Activated T-cell treated with anti-CD3 and anti-CD28 coated beads, Interleukin-2, amount 50 U/mL, for 48 hours (primary cell): Measurements from ENCODE around the gene ANKRD23.

Experiments used
- DNase-seq, 2 experiments: peaks; one replicate each; pipeline ENCODE4 v3.0.0-alpha.2; 2020

ANKRD23 gene

DNA sequence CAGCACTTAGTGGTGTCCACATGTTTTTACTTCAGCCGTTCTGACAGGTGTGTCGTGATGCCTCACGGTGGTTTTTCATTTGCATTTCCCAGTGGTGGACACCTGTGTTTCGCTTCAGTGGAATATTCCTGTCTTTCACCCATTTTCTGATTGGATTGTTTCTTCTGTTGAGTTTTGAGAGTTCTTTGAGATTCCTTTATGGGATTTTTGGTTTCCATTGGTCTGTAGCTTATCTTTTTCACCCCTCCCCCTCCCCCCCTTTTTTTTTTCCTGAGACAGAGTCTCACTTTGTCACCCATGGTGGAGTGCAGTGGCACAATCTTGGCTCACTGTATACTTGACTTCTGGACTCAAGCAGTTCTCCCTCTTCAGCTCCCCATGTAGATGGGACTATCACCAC, 8.0 kb downstream of the ANKRD23 start:
- DNase-seq = no peak

DNA sequence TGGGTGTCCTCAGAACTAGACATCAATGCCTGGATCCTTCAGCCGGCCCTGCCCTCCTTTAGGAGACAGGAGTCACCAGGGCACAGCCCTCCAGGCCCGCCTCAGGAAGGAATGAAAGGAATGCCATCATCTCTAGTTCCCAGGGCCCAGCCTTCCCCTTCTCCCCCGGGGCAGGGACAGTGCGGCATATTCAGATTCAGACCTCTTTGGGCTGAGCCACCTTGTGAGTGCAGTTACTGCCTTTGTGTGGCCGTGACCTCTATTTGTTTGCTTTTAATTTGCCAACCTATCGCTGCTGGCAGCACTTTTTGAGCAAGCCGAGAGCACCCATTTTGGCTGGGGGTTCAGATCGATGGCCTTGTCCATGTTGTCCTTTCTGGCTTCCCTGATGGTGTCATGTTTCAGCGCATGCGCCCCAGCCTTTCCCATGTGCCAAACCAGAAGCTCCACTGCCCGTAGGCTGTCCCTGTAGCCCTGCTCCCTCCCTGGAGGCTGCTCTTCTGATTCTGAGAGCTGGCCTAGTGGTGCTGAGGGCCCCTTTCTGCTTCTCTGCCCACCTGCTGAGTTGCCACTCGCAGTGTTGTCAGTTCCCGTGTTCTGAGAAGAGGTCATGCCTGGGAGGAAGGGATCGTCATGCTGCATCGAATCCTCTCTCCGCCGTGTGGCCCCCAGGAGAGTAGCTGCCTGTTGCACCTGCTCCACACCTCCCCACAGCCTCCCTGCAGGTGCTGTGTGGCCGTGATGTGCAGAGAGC, 10.9 kb downstream of the ANKRD23 start:
- no peak for DNase-seq

DNA sequence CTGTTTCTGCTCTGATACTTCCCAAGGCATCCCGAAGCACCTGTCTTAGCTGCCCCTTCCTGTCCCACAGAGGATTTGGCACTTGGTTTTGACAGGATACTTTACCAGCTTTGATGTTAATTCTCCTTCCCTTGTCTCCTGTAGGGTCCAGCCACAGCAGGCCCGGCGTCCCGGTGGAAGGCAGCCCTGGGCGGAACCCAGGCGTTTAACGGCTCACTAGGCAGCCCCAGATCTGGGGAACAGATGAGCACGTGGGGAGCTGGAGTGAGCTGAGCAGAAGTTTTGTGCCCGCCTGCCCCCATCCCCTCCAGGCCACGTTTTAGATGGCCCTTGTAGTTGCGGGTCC, 11.4 kb downstream of the ANKRD23 start:
- DNase-seq = no peak

DNA sequence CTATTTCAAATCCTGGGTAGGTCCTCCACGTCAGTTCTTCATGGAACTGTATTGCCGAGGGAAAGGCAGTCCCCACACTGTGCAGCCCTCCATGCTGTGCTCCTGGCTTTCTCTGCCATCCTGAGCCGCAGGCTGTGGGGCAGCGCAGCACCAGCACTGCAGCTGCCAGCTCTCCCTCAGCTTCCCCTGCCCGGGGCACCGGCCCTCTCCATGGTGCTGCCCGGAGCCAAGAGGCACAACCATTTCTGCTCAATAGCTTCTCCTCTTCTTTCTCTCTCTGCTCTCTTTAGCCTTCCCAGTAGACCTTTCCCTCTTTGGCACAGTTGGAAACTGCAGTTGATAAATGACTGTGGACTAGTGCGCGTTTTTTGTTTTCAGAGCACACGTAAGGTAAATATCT, 12.1 kb downstream of the ANKRD23 start:
- no peak for DNase-seq

DNA sequence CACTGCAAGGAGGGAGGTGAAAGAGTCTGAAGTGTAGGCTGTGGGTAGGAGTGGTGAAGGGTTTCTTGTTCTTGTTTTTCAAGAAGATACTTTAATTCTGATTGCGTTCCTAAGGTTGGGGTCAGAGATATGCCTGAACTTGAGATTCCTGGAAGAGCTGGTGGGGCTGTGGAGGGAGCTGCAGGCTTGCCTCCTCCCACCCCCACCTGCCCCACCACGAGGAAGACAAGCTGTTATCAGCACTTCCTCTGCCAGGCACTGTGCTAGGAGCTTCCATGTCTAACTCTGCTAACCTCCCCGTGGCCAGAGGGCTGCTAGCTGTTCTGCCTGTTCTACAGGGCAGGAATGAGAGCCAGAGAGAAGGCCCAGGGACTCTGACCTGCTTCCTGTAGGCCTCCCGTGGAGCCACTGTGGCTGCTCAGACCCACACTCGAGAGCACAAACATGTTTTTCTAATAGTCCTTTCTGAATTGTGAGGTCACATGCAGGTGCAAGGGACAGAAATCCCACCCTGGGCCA, 13.7 kb downstream of the ANKRD23 start:
- DNase-seq = no peak

DNA sequence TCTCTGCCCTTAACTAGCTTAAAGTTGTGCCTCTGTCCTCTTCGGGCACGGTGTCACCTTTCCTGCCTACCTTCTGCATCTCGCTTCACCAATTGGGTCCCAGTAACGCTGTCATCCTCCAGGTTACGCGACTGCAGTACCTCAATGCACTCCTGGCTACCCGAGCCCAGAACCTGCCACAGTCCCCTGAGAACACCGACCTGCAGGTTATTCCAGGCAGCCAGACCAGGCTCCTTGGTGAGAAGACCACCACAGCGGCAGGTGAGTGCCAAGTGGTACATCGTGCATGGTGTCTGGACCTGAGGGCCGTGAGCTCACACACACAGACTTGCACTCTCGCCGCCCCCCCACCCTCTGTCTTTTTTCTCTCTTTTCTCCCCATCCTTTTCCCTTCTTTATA, 14.9 kb downstream of the ANKRD23 start:
- no peak for DNase-seq

DNA sequence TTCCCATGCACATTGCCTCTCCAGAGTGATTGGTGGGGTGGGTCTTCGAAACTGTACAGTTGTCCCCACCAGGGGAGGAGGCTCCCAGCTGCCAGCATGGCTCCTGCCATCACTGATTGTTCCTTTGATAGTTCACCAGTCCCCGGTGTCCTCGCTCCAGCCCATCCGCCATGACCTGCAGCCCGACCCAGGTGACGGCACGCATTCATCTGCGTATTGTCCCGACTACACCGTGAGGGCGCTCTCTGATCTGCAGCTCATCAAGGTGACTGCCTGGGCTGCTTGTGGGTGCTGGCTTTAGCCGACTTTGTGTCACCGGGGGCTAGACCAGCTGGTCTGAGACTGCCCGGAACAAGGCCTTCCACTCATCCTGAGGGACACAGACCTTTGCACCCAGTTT, 15.4 kb downstream of the ANKRD23 start:
- DNase-seq = no peak

DNA sequence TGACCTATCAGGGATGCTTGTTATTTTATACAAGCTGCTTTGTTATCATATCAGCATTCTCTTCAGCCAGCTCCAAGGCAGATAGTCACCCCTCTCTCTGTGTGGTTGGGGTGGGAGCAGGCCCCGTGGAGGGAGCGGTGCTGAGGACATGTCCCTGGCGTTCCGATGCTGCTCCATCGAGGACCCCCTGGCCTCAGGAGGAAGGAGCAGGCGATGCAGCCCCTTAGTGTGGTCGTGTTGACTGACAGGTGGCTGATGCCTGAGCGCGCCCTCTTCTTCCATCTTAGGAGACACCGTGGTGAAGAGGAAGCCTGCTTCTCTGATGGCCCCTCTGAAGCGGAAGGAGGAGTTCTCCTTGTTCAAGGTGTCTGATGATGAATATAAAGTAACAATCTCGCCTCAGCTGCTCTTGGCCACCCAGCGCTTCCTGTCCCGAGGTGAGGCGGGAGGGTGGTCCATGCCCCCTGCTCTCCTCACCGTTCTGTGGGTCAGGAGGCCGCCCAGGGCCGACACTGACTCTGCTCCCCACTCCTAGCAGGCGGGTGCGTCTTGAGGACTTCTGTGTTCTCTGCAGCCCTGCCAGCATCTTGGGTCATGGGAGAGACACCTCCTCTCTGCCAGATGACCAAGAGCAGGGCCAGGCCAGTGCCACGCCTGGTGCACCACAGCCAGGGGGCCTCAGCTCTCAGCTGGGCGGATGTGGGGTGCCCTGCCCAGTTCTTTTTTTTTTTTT, 17.1 kb downstream of the ANKRD23 start:
- DNase-seq = no peak

DNA sequence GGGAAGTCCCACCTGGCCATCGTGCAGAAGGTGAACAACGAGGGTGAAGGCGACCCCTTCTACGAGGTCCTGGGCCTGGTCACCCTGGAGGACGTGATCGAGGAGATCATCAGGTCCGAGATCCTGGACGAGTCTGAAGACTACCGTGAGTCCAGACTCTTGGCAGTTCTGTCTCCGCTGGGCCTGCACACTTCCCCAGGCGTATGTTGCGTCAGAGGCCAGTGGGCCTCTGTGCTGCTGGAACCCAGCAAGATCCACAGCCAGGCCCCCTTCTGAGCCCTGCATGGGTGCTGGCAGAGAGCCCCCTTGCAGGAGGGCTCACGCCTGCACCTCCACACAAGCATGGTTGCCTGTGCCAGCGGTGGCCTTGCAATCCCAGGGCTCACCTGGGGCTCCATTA, 18.8 kb downstream of the ANKRD23 start:
- DNase-seq = no peak

DNA sequence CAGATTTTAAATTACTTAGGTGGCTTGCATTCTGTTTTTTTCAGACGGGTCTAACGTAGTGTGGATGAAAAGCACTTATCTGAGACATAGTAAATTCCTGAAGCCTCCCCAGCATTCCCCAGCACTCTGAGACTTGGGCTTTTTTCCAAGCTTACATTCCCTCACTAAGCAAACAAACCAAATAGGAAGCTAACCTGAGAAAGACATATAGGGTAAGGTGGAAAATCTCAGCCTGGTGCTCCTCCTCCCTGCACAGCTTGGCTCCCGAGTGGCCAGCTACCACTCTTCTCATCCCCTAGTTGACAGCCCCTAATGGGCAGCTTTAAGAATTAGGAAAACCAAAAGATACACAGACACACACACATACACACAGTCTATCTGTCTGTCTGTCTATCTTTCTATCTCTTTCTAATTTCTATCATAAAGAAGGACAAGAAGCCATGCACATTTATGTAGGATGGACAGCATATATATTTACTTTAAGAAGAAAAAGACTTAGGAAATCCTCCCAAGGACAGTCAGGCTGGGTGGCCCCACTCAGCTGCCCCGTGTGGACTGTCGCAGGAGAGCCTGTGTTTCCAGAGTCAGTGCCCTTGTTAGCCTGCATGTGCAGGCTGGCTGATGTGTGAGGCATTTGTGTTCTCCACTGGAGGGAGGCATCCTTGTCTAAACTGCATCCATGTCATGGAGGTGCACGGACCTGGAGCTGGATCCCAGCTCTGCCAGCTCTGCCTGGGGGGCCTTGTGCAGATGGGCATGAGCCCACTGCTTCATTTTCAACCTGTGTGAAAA, 19.5 kb downstream of the ANKRD23 start:
- DNase-seq = no peak

DNA sequence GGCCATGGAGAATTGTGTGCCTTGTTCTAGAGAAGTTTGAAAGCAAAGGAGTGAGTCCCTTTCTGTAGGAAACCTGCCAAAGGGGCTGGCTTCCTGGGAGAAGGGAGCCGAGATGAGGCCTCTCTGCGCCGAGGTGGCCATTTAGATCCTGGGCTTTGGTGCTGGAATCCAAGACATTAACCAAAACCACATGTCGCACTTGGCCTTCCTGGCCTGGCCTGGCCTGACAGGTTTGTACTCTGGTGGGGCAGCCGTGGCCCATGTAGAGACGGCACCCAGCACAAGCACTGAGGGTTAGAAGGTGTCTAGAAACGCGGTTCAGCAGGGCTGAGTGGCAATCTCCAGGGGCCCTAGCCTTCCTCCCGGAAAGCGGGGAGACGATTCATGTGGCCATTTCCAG, 20.6 kb downstream of the ANKRD23 start:
- DNase-seq = no peak

DNA sequence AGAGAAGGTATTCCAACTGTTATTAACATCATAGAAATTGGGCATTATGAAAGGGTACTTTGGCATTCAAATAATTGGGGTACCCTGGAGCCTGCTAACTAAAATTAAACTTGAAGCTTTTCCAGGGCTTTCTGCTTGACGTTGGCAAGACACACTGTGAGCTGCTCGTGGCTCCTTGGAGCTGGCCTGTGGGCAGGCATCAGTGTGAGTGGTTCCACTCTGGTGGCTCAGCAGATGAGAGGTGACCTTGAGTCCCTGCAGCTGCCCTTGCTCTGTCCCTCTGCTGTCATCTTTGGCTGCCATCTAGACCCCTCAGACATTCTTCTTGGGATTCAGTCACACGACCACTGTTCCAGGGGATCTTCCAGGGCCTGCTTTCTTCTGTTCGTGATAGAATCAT, 21.0 kb downstream of the ANKRD23 start:
- no peak for DNase-seq

DNA sequence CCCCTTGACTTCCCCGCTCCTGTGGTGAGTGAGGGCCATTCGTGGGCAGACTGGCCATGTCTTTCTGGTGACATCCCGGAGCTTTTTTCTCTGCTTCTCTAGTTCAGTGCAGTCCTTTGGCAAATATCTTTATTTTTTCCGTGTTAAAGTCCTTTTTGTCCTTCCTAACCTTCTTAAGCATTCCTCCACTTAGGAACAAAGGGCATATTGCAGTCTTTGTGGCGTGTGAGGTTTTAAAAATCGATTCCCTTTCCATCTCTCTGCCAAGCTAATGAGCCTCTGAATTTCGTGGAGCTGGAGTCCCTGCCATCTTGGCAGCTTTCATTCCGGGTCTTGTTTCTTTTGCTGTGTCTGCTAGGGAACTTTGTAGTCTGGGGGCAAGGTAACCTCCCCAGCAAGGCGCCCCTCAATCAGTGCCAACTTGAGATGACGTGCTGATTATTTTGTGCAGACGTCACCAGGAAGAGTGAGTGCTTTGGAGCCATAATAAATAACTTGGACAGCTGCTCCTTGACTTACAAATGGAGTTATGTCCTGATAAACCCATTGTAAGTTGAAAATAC, 22.6 kb downstream of the ANKRD23 start:
- DNase-seq = no peak

DNA sequence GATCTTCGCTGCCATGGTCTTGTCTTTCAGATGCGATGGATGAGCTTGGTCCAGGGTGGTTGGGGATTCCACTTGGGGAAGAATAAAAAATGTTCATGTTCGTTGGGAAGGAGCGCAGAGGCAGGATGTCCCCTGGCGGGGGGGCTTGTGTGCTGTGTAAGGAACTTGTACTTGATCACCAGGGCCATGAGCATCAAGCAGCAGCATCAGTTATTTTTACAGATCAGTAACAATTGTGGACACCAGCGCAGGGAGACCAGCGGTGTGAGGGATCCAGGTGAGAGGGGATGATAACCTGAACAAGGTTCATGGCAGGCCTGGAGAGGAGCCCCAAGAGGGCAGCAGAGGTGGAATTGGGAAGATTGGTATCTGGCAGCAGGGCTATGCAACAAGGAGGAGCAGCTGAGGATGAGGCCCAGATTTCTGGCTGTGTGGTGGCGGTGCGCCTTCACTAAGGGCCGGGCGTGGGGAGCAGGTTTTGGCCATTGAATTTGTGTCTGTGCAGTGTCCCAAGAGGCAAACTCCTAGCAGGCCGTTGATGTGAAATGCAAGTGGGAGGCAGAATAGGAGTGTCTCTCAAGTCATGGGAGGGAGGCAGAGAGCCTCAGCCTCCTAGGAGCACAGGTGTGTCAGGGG, 23.8 kb downstream of the ANKRD23 start:
- DNase-seq = no peak

DNA sequence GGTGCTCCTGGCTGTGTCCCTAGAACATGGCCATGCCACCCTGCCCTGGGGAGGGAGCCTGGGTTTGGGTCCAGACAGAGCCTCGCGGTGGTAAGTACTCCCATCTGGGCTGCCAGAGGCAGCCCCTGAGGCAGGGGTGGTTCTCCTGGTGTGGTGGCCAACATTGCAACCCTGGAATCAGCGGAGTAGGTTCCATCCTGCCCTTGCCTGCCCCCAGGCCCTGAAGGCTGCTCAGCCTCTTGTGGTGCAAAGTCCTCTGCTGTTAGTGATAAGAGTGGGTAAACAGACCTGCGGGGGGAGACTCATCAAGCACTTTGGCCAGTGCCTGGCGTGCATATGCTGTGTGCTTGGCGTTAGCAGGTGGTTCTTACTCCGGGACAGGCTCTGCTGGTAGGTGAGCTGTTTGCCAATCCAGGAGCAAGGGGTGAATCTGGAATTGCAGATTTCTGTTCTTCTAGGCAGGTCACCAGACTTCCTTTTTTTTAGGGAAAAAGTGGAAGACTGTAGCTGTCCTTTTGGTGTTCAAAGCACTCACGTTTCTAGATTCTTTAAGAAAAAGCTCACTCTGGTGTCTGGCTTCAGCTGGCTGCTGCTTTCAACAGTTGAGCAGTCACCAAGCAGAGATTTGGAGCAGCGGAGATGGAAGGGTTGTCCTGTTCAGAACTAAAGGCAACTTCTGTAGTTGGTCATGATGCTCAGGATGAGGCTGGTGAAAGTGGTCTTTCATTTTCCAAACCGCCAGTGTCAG, 24.5 kb downstream of the ANKRD23 start:
- DNase-seq = no peak

DNA sequence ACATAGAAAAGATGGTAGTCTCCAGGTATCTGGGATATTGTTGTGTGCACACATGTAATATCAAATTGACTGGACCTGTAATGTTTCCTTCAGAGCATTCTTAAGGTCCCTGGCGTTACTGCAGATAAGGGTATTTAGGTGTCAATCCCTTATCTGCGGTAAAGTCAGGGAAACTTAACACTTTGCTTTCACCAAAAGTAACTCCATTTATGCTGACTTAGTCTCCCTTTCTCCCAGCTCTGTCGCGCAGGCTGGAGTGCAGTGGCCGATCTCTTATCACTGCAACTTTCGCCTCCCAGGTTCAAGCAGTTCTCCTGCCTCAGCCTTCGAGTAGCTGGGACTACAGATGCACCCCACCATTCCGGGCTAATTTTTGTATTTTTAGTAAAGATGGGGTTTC, 25.9 kb downstream of the ANKRD23 start:
- DNase-seq = no peak

DNA sequence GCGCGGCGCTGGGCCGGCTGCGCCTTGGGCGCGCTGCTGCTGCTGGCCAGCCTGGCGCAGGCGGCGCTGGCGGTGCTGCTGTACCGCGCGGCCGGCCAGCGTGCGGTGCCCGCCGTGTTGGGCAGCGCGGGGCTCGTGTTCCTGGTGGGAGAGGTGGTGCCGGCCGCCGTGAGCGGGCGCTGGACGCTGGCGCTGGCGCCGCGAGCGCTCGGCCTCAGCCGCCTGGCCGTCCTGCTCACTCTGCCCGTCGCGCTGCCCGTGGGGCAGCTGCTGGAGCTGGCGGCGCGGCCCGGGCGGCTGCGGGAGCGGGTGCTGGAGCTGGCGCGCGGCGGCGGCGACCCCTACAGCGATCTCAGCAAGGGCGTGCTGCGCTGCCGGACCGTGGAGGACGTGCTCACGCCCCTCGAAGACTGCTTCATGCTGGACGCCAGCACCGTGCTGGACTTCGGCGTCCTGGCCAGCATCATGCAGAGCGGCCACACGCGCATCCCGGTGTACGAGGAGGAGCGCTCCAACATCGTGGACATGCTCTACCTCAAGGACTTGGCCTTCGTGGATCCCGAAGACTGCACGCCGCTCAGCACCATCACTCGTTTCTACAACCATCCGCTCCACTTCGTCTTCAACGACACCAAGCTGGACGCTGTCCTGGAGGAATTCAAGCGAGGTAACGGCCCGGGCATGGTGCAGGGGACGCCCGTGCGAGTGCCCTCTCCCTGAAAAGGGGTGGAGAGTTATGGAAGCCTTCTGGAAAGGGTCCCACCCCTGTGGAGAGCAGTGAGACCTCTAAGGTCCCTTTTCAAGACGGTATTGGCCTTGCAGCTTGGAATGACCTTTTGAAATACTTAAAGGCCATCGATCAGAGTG, 26.8 kb downstream of the ANKRD23 start:
- peak in 1 of 2 experiments; percentile 39 for DNase-seq

DNA sequence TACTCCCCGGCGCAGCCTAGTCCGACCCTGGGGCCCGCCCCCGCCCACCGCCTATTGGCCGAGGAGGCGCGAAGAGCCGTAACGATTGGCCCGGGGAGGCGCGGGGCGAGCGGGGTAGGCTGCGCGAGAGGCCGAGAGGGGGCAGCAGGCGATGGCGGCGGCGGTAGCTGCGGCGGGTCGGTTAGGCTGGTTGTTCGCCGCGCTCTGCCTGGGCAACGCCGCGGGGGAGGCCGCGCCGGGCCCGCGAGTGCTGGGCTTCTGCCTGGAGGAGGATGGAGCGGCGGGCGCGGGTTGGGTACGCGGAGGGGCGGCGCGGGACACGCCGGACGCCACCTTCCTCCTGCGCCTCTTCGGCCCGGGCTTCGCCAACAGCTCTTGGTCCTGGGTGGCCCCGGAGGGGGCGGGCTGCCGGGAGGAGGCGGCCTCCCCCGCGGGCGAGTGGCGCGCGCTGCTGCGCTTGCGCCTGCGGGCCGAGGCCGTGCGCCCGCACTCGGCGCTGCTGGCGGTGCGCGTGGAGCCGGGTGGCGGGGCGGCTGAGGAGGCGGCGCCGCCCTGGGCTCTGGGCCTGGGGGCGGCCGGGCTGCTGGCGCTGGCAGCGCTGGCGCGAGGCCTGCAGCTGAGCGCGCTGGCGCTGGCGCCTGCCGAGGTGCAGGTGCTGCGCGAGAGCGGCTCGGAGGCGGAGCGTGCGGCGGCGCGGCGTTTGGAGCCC, 27.5 kb downstream of the ANKRD23 start, which contains the start of gene CNNM3:
CNNM3 (plus strand) TSS at position 142 of the 709 bp plus-strand sequence; CDS start at position 152, 10 bp downstream.
- peak; percentile 96 to 98 for DNase-seq

DNA sequence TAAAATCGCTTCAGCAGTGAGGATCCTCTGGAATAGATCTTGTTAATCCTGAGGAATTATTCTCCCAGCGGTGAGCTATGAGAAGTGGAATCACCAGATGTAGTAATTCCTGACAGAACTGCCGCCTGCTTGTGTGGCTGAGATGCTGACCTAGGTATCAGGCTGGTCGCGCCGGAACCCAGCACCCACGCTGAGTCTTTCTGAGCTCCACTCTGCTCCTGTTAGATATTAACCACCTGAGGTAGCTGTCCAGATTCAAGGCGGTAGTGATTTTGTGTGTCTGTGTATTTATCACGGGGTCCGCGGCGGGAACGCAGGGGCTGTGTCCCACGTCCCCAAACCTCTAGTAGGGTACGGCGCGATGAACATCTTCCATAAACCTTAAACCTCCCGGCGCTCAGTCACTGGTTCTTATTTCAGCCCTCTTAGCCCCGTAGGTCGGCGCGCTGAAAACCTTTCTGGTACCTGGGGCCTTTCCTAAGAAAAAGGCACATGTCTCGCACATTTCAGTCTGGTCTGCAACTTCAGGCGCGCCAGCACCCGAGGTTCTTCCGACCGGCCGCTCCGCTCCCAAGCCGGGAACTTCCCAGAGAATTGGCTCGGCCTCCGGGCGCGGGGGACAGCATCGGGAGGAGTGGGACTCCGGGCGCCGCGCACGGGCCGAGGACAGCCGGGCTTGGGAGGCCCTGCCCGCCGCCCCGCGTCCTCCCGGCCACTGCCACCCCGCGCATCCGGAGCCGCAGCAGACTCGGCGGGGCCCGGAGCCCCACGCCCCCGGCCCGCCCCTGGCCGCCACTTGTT, 28.3 kb downstream of the ANKRD23 start:
- DNase-seq = no peak
